ENCODE results near the gene CFP.

The CFP gene

DNA sequence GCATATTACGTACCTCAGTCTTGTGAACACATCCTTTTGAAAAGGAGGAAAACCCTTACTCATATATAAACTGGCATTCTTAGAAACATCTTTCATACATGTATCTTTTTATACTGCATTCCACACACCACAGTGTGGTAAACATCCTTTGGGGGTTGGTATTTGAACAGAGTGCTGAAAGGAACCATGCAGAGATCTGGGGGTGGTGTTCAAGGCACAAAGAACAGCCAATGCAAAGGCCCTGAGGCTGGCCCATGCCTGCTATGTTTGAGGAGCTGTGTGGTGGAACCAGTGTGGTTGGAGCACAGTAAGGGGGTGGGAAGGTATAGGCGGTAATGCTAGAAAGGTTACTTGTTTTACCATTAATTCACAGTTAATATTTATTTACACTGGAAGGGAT is 18.6 kb upstream of the CFP start:
- no peaks in the 10 kb centered on the region for H4K20me1 ChIP-seq (ENCODE audit: insufficient read depth, low read length)
- H3K27me3 ChIP-seq (ENCODE audit: insufficient read depth, low read length, poor library complexity), result no peaks in the 10 kb centered on the region
- H3K4me3 ChIP-seq (ENCODE audit: low read depth in 1 of 2, low read length in 2 of 2), result peak overlapping the region in 1 of 2 experiments; percentile 76; a peak in 2 of 4 replicates
- TF ChIP-seq, protein P1, sequence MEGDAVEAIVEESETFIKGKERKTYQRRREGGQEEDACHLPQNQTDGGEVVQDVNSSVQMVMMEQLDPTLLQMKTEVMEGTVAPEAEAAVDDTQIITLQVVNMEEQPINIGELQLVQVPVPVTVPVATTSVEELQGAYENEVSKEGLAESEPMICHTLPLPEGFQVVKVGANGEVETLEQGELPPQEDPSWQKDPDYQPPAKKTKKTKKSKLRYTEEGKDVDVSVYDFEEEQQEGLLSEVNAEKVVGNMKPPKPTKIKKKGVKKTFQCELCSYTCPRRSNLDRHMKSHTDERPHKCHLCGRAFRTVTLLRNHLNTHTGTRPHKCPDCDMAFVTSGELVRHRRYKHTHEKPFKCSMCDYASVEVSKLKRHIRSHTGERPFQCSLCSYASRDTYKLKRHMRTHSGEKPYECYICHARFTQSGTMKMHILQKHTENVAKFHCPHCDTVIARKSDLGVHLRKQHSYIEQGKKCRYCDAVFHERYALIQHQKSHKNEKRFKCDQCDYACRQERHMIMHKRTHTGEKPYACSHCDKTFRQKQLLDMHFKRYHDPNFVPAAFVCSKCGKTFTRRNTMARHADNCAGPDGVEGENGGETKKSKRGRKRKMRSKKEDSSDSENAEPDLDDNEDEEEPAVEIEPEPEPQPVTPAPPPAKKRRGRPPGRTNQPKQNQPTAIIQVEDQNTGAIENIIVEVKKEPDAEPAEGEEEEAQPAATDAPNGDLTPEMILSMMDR (IDR thresholded peaks at IDR 0.05; ENCODE audit: borderline replicate concordance, extremely low read depth, low read length, poor library complexity, severe bottlenecking), result no peak
- TF ChIP-seq EZH2 (IDR thresholded peaks at IDR 0.05; ENCODE audit: borderline replicate concordance, low read depth, low read length, severe bottlenecking), result no peak
- ATAC-seq (ENCODE audit: insufficient read depth, low read depth), result no peak
- no peaks in the 10 kb centered on the region for H3K9me3 ChIP-seq (ENCODE audit: insufficient read depth, low read length, severe bottlenecking)
- H3K79me2 ChIP-seq (ENCODE audit: insufficient read depth, low read length), result peaks cover 48% of the 10 kb centered on the region
- peak overlapping the region; percentile 8 for H3K27ac ChIP-seq (ENCODE audit: low read length)
- H3K4me2 ChIP-seq (ENCODE audit: insufficient read depth, low read length), result peak overlapping the region; percentile 86
- peak; percentile 25 for DNase-seq
- H3K9ac ChIP-seq (ENCODE audit: low read depth, low read length), result peak overlapping the region; percentile 72; the same call in 1 of the 2 replicates
- peaks cover 44% of the 10 kb centered on the region for H3K36me3 ChIP-seq (ENCODE audit: insufficient read depth, low read length)
- H2AFZ ChIP-seq (ENCODE audit: low read depth, low read length), result no peak overlapping the region
- H3K4me1 ChIP-seq (ENCODE audit: insufficient read depth, low read length), result peaks cover 39% of the 10 kb centered on the region

DNA sequence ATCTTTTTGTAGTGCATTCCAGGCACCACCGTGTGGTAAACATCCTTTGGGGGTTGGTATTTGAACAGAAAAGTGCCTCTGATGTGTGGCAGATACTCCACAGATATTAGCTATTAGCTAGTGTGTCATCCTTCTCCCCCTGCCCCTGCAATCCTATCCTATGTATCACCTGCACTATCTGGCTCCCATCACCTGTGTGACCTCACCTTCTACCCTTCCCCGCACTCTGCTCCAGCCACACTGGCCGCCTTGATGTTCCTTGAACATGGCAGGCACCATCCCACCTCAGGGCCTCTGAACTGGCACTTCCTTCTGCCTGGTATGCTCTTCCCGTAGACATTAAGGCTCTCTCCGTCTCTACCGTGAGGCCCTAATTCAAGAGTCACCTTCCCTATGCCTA is 16.9 kb upstream of the CFP start:
- no peaks in the 10 kb centered on the region for H3K9me3 ChIP-seq (ENCODE audit: insufficient read depth, low read length, severe bottlenecking)
- ATAC-seq (ENCODE audit: insufficient read depth, low read depth) (no peak), DNase-seq (no peak)

DNA sequence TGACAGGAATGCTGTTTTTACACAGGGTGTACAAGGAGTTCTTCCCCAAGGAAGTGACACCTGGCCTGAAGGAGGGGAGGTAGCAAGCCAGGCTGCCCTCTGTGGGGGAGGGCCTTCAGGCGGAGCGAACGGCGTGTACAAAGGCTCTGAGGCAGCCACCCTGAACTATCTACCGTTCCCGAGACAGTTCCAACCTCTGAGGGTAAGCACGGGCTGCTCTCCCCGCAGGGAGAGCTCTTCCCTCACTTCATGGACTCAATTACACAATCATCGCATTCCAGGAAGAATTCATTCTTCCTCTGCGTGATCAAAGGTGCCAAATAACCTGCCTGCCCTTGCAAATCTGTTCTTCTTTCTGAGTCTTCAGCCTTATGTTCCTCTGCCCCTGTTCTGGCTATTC is 15.8 kb upstream of the CFP start:
- Histone ChIP-seq H3K79me2 (ENCODE audit: insufficient read depth, low read length) (peaks cover 48% of the 10 kb centered on the region), H4K20me1 (ENCODE audit: insufficient read depth, low read length) (no peaks in the 10 kb centered on the region), H3K27me3 (ENCODE audit: insufficient read depth, low read length, poor library complexity) (no peaks in the 10 kb centered on the region), H3K4me2 (ENCODE audit: insufficient read depth, low read length) (no peak overlapping the region), H3K27ac (ENCODE audit: low read length) (no peak overlapping the region), H3K9me3 (ENCODE audit: insufficient read depth, low read length, severe bottlenecking) (no peaks in the 10 kb centered on the region), H3K4me3 (ENCODE audit: low read depth in 1 of 2, low read length in 2 of 2) (no peak overlapping the region), H3K36me3 (ENCODE audit: insufficient read depth, low read length) (peaks cover 41% of the 10 kb centered on the region), H3K9ac (ENCODE audit: low read depth, low read length) (no peak overlapping the region), H3K4me1 (ENCODE audit: insufficient read depth, low read length) (peaks cover 23% of the 10 kb centered on the region), H2AFZ (ENCODE audit: low read depth, low read length) (no peak overlapping the region)
- ATAC-seq (ENCODE audit: insufficient read depth, low read depth) (no peak), DNase-seq (no peak)
- no peak for TF ChIP-seq EZH2 (IDR thresholded peaks at IDR 0.05; ENCODE audit: borderline replicate concordance, low read depth, low read length, severe bottlenecking)
- TF ChIP-seq, protein P1 (IDR thresholded peaks at IDR 0.05; ENCODE audit: borderline replicate concordance, extremely low read depth, low read length, poor library complexity, severe bottlenecking), result no peak

More for the DNA sequence above, 16.9 kb upstream of the CFP start:
- no peak overlapping the region for H2AFZ ChIP-seq (ENCODE audit: low read depth, low read length)
- H3K27ac ChIP-seq (ENCODE audit: low read length), result no peak overlapping the region
- H3K79me2 ChIP-seq (ENCODE audit: insufficient read depth, low read length), result peaks cover 48% of the 10 kb centered on the region
- no peak overlapping the region for H3K9ac ChIP-seq (ENCODE audit: low read depth, low read length)
- no peak overlapping the region for H3K4me3 ChIP-seq (ENCODE audit: low read depth in 1 of 2, low read length in 2 of 2)
- H3K4me1 ChIP-seq (ENCODE audit: insufficient read depth, low read length), result peaks cover 31% of the 10 kb centered on the region
- no peak for TF ChIP-seq EZH2 (IDR thresholded peaks at IDR 0.05; ENCODE audit: borderline replicate concordance, low read depth, low read length, severe bottlenecking)
- TF ChIP-seq, protein P1 (IDR thresholded peaks at IDR 0.05; ENCODE audit: borderline replicate concordance, extremely low read depth, low read length, poor library complexity, severe bottlenecking), result no peak
- no peaks in the 10 kb centered on the region for H4K20me1 ChIP-seq (ENCODE audit: insufficient read depth, low read length)
- peaks cover 34% of the 10 kb centered on the region for H3K36me3 ChIP-seq (ENCODE audit: insufficient read depth, low read length)
- H3K4me2 ChIP-seq (ENCODE audit: insufficient read depth, low read length), result no peak overlapping the region
- no peaks in the 10 kb centered on the region for H3K27me3 ChIP-seq (ENCODE audit: insufficient read depth, low read length, poor library complexity)
